Osteoblast (primary cell): ENCODE measurements around the gene RAB44. TPM values are rescaled to one million over a fixed set of nuclear protein-coding genes. Genes with fewer than 3 reads are reported as not detected.

Experiments
- DNase-seq: peaks from one replicate; pipeline ENCODE4 v3.0.0; 2011; ENCODE audit warnings: low spot score, mixed read lengths; ENCODE audit not compliant: insufficient read length; ENCODE audit errors: missing footprints
- H2AFZ ChIP-seq: 2 replicates; pipeline ENCODE4 v1.6.0; 2011; ENCODE audit warnings: mild to moderate bottlenecking, low read length
- H3K27ac ChIP-seq: 2 replicates; pipeline ENCODE4 v1.5.1; 2011; ENCODE audit warnings: mild to moderate bottlenecking, low read depth, low read length, moderate library complexity
- H3K27me3 ChIP-seq: 2 replicates; pipeline ENCODE4 v1.6.0; 2012; ENCODE audit warnings: mild to moderate bottlenecking, control low read depth, inconsistent platforms, low read length, moderate library complexity; ENCODE audit not compliant: insufficient read depth
- H3K36me3 ChIP-seq: 2 replicates; pipeline ENCODE4 v1.5.1; 2011; ENCODE audit warnings: mild to moderate bottlenecking, low read length, control low read depth, moderate library complexity; ENCODE audit not compliant: insufficient read depth
- H3K4me1 ChIP-seq: 2 replicates; pipeline ENCODE4 v1.5.1; 2011; ENCODE audit warnings: mild to moderate bottlenecking, low read length, control low read depth, moderate library complexity; ENCODE audit not compliant: insufficient read depth
- H3K4me2 ChIP-seq: 2 replicates; pipeline ENCODE4 v1.6.0; 2011; ENCODE audit warnings: mild to moderate bottlenecking, low read length; ENCODE audit not compliant: insufficient read depth
- H3K4me3 ChIP-seq: fragments of 200-600 bp; sonication (generic); 3 replicates; pipeline ENCODE4 v1.5.1; 2012; ENCODE audit warnings: mild to moderate bottlenecking, low read length, inconsistent platforms; ENCODE audit not compliant: insufficient read depth
- H3K79me2 ChIP-seq: 2 replicates; pipeline ENCODE4 v1.6.0; 2012; ENCODE audit warnings: mild to moderate bottlenecking, low read length, control low read depth, inconsistent platforms; ENCODE audit not compliant: insufficient read depth
- H3K9me3 ChIP-seq: 2 replicates; pipeline ENCODE4 v1.5.1; 2011; ENCODE audit warnings: low read depth, low read length, control low read depth
- H4K20me1 ChIP-seq: 2 replicates; pipeline ENCODE4 v1.6.0; 2012; ENCODE audit warnings: mild to moderate bottlenecking, low read length, control low read depth; ENCODE audit not compliant: insufficient read depth
- CTCF ChIP-seq: IDR thresholded peaks from 2 replicates; pipeline ENCODE4 v1.5.1; 2011; ENCODE audit warnings: mild to moderate bottlenecking, low read depth, low read length, moderate library complexity; ENCODE audit errors: extremely low read depth
- total RNA-seq: library from RNA; depleted of rRNA; stranded (reverse); fragments of >200 nt; gene quantifications from 2 replicates; pipeline ENCODE4 v1.2.3, GENCODE V29; 2012

The RAB44 gene
- total RNA-seq, 1 donor, result 0.36 TPM

GRCh38 chr6:36725581-36725980, 28.0 kb downstream of the RAB44 start:
- H2AFZ ChIP-seq, result no peak overlapping the region
- TF ChIP-seq CTCF, result no peak
- H3K4me3 ChIP-seq, result no peak overlapping the region
- no peak overlapping the region for H3K27ac ChIP-seq
- peak; percentile 22 for DNase-seq
- H3K4me1 ChIP-seq, result peaks cover 7% of the 10 kb centered on the region
- no peaks in the 10 kb centered on the region for H3K79me2 ChIP-seq
- no peaks in the 10 kb centered on the region for H3K27me3 ChIP-seq
- no peaks in the 10 kb centered on the region for H4K20me1 ChIP-seq
- no peak overlapping the region for H3K4me2 ChIP-seq
- H3K9me3 ChIP-seq, result no peaks in the 10 kb centered on the region
- no peaks in the 10 kb centered on the region for H3K36me3 ChIP-seq

GRCh38 chr6:36727505-36728021, 29.9 kb downstream of the RAB44 start:
- Histone ChIP-seq H3K27me3 (no peaks in the 10 kb centered on the region), H3K9me3 (no peaks in the 10 kb centered on the region), H3K4me2 (no peak overlapping the region), H4K20me1 (no peaks in the 10 kb centered on the region), H2AFZ (no peak overlapping the region), H3K79me2 (no peaks in the 10 kb centered on the region), H3K36me3 (no peaks in the 10 kb centered on the region), H3K4me3 (no peak overlapping the region), H3K4me1 (peaks cover 7% of the 10 kb centered on the region), H3K27ac (no peak overlapping the region)
- peak; percentile 69 for DNase-seq
- TF ChIP-seq CTCF, result no peak

- DNase-seq, result peak; percentile 18
- H3K27me3 ChIP-seq, result no peaks in the 10 kb centered on the region
- H3K27ac ChIP-seq, result no peak overlapping the region
- H3K36me3 ChIP-seq, result no peaks in the 10 kb centered on the region
- no peaks in the 10 kb centered on the region for H4K20me1 ChIP-seq
- no peak overlapping the region for H3K4me3 ChIP-seq
- H2AFZ ChIP-seq, result no peak overlapping the region
- peaks cover 7% of the 10 kb centered on the region for H3K4me1 ChIP-seq
- TF ChIP-seq CTCF, result no peak
- no peaks in the 10 kb centered on the region for H3K9me3 ChIP-seq
- H3K79me2 ChIP-seq, result no peaks in the 10 kb centered on the region
- H3K4me2 ChIP-seq, result no peak overlapping the region
These were observed 30.9 kb downstream of the RAB44 start for GRCh38 chr6:36728289-36729160.

- Histone ChIP-seq H3K27me3 (no peaks in the 10 kb centered on the region), H3K9me3 (no peaks in the 10 kb centered on the region), H3K4me2 (no peak overlapping the region), H3K4me3 (no peak overlapping the region), H3K36me3 (no peaks in the 10 kb centered on the region), H3K4me1 (peaks cover 7% of the 10 kb centered on the region), H3K27ac (no peak overlapping the region), H4K20me1 (no peaks in the 10 kb centered on the region), H2AFZ (no peak overlapping the region), H3K79me2 (no peaks in the 10 kb centered on the region)
- TF ChIP-seq CTCF, result no peak
- DNase-seq, result peak; percentile 95
These were observed 31.5 kb downstream of the RAB44 start for GRCh38 chr6:36729161-36729524.
